AG09319 (cell line): Measurements from ENCODE around the gene OTULIN.

Experiments used
- DNase-seq: peaks from one replicate; pipeline ENCODE4 v3.0.0-alpha.2; 2010; ENCODE audit warnings: low read depth; ENCODE audit errors: extremely low read depth
- CTCF ChIP-seq: IDR thresholded peaks from 2 replicates; pipeline ENCODE4 v1.5.1; 2011; ENCODE audit warnings: low read depth, mild to moderate bottlenecking, inconsistent platforms, low read length, moderate library complexity

OTULIN gene

GRCh38 chr5:14705556-14705955 lies 41.0 kb downstream of the OTULIN start:
- no peak for TF ChIP-seq CTCF
- no peak for DNase-seq

- no peak for DNase-seq
Measured at GRCh38 chr5:14706615-14707021, 42.1 kb downstream of the OTULIN start.

GRCh38 chr5:14707811-14708390 lies 43.4 kb downstream of the OTULIN start:
- DNase-seq = no peak
- no peak for TF ChIP-seq CTCF

More at GRCh38 chr5:14706615-14707021, 42.1 kb downstream of the OTULIN start:
- TF ChIP-seq CTCF = no peak

- TF ChIP-seq CTCF = no peak
- DNase-seq = no peak
Measured at GRCh38 chr5:14708551-14708950, 44.0 kb downstream of the OTULIN start.

- no peak for TF ChIP-seq CTCF
- DNase-seq = no peak
Measured at GRCh38 chr5:14710313-14710994, 45.9 kb downstream of the OTULIN start.

GRCh38 chr5:14712131-14712530 lies 47.6 kb downstream of the OTULIN start:
- TF ChIP-seq CTCF = no peak
- DNase-seq = no peak

- no peak for DNase-seq
- TF ChIP-seq CTCF = no peak
Measured at GRCh38 chr5:14712666-14713065, 48.1 kb downstream of the OTULIN start.
